Natural killer cell (primary cell): ENCODE measurements around the gene SAMD10. TPM values are rescaled to one million over a fixed set of nuclear protein-coding genes. Genes with fewer than 3 reads are reported as not detected.

ENCODE experiments used
- ATAC-seq, 3 donors: fragments of 150-1000 bp in 2 of 3; fragments of 200-7000 bp in 1 of 3; cut with Tn5 transposase; 1 replicate in 1 of 3; 2 replicates in 2 of 3; pipeline ENCODE4 v1.10.0; 2021; ENCODE audit warnings: mild to moderate bottlenecking in 2 of 3, moderate library complexity in 2 of 3
- DNase-seq, 2 donors: peaks; one replicate each; pipeline versions ENCODE4 v3.0.0 to v3.0.0-alpha.2; 2013 to 2021; ENCODE audit warnings: mixed read lengths in 1 of 2
- H3K27ac ChIP-seq: one replicate; pipeline ENCODE4 v1.5.1; 2013; ENCODE audit warnings: mild to moderate bottlenecking, low read length
- H3K27me3 ChIP-seq: one replicate; pipeline ENCODE4 v1.6.1; 2013; ENCODE audit warnings: low read length; ENCODE audit not compliant: control insufficient read depth, insufficient read depth
- H3K36me3 ChIP-seq: one replicate; pipeline ENCODE4 v1.6.1; 2013; ENCODE audit warnings: low read length; ENCODE audit not compliant: control insufficient read depth, insufficient read depth
- H3K4me1 ChIP-seq: one replicate; pipeline ENCODE4 v1.6.1; 2013; ENCODE audit warnings: low read length; ENCODE audit not compliant: control insufficient read depth, insufficient read depth
- H3K4me3 ChIP-seq: one replicate; pipeline ENCODE4 v1.5.1; 2013; ENCODE audit warnings: low read length
- H3K9me3 ChIP-seq: one replicate; pipeline ENCODE4 v1.6.1; 2013; ENCODE audit warnings: low read length; ENCODE audit not compliant: control insufficient read depth, insufficient read depth
- H3K27ac Mint-ChIP-seq, 2 donors: one replicate each; pipeline ENCODE4 v1.8.0; 2022; ENCODE audit warnings: mild to moderate bottlenecking in 2 of 2, mixed read lengths in 2 of 2, moderate library complexity in 1 of 2
- H3K27me3 Mint-ChIP-seq, 2 donors: one replicate each; pipeline ENCODE4 v1.8.0; 2022; ENCODE audit warnings: low read depth in 2 of 2, mixed read lengths in 2 of 2
- H3K36me3 Mint-ChIP-seq: one replicate; pipeline ENCODE4 v1.8.0; 2022; ENCODE audit warnings: mixed read lengths
- H3K4me1 Mint-ChIP-seq, 2 donors: one replicate each; pipeline ENCODE4 v1.8.0; 2022; ENCODE audit warnings: mixed read lengths in 2 of 2
- H3K4me3 Mint-ChIP-seq: one replicate; pipeline ENCODE4 v1.8.0; 2022; ENCODE audit warnings: mild to moderate bottlenecking, moderate library complexity, mixed read lengths
- H3K9me3 Mint-ChIP-seq, 2 donors: one replicate each; pipeline ENCODE4 v1.8.0; 2022; ENCODE audit warnings: mixed read lengths in 2 of 2
- WGBS: methylation state at CpG from one replicate; pipeline ENCODE4 v1.1.7; 2013; ENCODE audit warnings: missing lambda C conversion rate; ENCODE audit not compliant: insufficient coverage; 5-methylcytosine and 5-hydroxymethylcytosine counted together
- intact Hi-C: fragments of 100-400 bp; cut with micrococcal nuclease; formaldehyde crosslinking; loops from one replicate; pipeline ENCODE4 v1.14.2; 2022
- total RNA-seq, 4 donors: library from RNA; stranded (reverse); fragments of 120-200 nt in 1 of 4; gene quantifications; one replicate each; pipeline versions ENCODE4 v1.2.3 to v1.2.4, GENCODE V29; 2013 to 2022
- TF ChIP-seq, protein P1 (sequence below): fragments of 200-600 bp; IDR thresholded peaks from one replicate; pipeline ENCODE4 v1.8.0; 2022; ENCODE audit warnings: antibody characterized with exemption

The SAMD10 gene
- total RNA-seq, 3 donors from 2014 or later (not counting 1 experiment from before 2014, with no cell fraction given) = 15.2 to 22.3 (median 17.6) TPM

DNA sequence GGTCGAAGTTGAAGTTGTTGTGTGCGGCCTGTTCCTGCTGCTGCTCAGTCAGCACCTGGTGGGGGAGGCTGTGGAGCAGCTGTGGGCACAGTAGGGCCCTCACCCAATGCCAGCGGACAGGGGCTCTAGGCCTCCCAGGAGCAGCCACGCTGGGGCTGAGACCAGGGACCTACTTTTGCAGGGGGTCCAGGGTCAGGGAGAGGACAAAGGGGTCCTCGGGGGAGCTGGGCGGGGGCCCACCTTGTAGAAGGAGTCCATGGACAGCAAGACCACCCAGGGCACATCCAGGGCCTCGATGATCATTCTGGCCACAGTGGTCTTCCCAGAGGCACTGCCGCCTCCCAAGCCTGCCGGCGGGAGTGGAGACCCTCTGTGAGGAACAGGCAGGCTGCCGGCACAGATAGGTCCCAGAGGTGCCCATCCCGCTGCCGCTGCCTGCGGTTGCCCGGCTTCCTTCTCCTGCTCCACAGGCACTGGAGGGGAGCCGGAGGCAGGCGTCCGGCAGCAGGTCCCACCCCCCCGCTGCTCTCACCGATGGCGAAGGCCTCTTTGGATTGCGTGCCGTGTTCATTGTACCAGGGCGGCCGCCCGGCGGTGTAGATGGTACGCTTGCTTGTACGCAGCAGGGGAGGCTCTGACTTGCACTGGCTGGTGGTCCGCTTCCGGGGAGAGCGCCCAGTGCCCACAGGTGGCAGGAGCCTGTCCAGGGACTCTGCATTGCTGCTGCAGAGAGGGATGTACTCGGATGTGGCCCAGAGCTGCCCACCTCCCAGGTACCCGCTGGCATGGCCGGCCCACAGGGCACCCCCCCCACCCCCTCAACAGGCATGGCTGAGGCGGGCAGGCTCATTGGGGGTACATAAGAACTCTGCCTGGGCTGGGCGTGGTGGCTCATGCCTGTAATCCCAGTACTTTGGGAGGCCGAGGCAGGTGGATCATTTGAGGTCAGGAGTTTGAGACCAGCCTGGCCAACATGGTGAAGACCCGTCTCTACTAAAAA lies 33.2 kb downstream of the SAMD10 start:
- Histone ChIP-seq H3K36me3 (peaks cover 31% of the 10 kb centered on the region), H3K4me1 (peaks cover 59% of the 10 kb centered on the region), H3K27me3 (no peaks in the 10 kb centered on the region), H3K4me3 (no peak overlapping the region), H3K9me3 (no peaks in the 10 kb centered on the region), H3K27ac (no peak overlapping the region)
- Mint-ChIP-seq H3K4me1 (peaks cover 29 to 45% of the 10 kb centered on the region in 2 donors), H3K27me3 (no peaks in the 10 kb centered on the region), H3K27ac (peak overlapping the region in 1 of 2 donors; percentile 96), H3K9me3 (no peaks in the 10 kb centered on the region), H3K36me3 (no peaks in the 10 kb centered on the region), H3K4me3 (peak overlapping the region; percentile 42)
- TF ChIP-seq, protein P1, sequence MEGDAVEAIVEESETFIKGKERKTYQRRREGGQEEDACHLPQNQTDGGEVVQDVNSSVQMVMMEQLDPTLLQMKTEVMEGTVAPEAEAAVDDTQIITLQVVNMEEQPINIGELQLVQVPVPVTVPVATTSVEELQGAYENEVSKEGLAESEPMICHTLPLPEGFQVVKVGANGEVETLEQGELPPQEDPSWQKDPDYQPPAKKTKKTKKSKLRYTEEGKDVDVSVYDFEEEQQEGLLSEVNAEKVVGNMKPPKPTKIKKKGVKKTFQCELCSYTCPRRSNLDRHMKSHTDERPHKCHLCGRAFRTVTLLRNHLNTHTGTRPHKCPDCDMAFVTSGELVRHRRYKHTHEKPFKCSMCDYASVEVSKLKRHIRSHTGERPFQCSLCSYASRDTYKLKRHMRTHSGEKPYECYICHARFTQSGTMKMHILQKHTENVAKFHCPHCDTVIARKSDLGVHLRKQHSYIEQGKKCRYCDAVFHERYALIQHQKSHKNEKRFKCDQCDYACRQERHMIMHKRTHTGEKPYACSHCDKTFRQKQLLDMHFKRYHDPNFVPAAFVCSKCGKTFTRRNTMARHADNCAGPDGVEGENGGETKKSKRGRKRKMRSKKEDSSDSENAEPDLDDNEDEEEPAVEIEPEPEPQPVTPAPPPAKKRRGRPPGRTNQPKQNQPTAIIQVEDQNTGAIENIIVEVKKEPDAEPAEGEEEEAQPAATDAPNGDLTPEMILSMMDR = no peak
- ATAC-seq (no peak), DNase-seq (no peak)
- intact Hi-C loops = no loop called here
- 97% methylated on average over 39 of the region's 39 CpGs for WGBS

DNA sequence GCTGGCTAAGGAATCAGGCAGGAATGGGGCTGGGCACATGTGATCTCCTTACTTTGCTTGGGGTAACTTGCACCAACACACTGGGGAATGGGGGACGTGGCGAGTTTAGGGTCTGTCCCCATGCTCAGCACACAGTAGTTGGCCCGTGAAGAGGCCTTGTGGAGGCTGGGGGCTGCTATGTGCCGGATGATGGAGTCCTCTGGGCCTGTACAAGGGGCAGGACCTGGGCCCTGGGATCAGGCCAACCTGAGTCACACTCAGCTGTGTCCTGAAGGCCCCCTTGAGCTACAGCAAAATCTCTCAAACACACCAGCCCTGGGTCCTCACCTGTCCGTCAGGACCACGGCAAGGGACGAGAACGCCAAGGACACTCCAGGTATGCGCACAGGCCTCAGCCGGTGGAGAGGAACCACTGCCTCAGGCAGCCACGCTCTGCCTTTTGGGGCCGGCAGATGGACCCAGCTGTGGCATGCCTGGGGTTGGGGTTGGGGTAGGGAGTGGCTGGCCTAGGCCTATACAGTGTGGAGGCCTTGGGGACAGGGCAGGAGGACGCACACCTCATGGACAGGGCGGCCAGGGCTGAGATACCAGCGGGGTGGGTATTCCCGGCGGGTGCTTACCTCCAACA lies 34.3 kb downstream of the SAMD10 start:
- H3K4me3 Mint-ChIP-seq = no peak overlapping the region
- H3K27me3 ChIP-seq = no peaks in the 10 kb centered on the region
- no peaks in the 10 kb centered on the region for H3K9me3 ChIP-seq
- H3K9me3 Mint-ChIP-seq = no peaks in the 10 kb centered on the region
- ATAC-seq = no peak
- H3K4me1 Mint-ChIP-seq = peaks cover 33 to 49% of the 10 kb centered on the region in 2 donors
- H3K4me1 ChIP-seq = peaks cover 60% of the 10 kb centered on the region
- H3K27ac ChIP-seq = no peak overlapping the region
- no peak overlapping the region for H3K27ac Mint-ChIP-seq
- no peaks in the 10 kb centered on the region for H3K27me3 Mint-ChIP-seq
- TF ChIP-seq, protein P1 = no peak
- no peaks in the 10 kb centered on the region for H3K36me3 Mint-ChIP-seq
- DNase-seq = no peak
- peaks cover 38% of the 10 kb centered on the region for H3K36me3 ChIP-seq
- H3K4me3 ChIP-seq = no peak overlapping the region
- WGBS = 97% methylated on average over 17 of the region's 17 CpGs
- intact Hi-C loops = no loop called here

DNA sequence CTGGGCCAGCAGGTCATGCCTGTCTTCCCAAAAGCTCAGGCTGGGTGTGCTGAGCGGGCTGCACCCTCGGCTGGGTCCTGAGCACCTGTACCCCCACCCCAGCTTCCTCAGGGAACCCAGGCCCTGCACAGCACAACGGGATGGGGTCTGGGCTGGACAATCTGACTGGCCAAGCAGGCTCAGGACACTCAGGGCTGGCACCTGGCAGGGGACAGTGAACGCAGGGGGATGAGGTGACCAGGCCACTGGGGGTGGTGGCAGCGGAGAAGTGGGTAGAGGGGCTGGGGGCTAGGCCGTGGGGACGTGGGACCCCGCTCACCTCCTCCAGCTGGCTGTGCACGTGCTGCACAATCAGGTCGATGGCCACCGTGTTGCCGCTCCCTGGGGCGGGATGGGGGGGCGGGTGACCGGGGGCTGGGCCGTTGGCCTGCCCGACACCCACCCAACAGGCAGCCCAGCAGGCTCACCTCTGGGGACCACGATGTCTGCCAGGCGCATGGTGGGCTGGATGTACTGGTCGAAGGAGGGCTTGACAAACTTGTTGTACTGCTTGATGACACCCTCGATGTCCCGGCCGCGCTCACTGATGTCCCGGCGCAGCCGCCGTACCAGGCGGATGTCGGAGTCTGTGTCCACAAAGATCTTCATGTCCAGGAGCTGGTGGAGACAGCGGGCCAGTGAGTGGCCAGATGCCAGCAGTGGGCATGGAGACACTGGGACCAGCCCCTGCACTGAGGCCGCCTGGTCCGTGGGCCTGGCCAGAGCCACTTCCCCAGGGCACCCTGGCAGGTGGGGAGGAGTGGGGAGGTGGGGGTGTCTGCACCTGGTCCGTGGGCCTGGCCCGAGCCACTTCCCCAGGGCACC lies 35.1 kb downstream of the SAMD10 start:
- DNase-seq (no peak), ATAC-seq (no peak)
- Histone ChIP-seq H3K36me3 (peaks cover 40% of the 10 kb centered on the region), H3K27me3 (no peaks in the 10 kb centered on the region), H3K9me3 (no peaks in the 10 kb centered on the region), H3K4me3 (no peak overlapping the region), H3K27ac (no peak overlapping the region), H3K4me1 (peaks cover 54% of the 10 kb centered on the region)
- Mint-ChIP-seq H3K36me3 (no peaks in the 10 kb centered on the region), H3K9me3 (no peaks in the 10 kb centered on the region), H3K4me3 (no peak overlapping the region), H3K27ac (no peak overlapping the region), H3K27me3 (no peaks in the 10 kb centered on the region), H3K4me1 (peaks cover 26 to 42% of the 10 kb centered on the region in 2 donors)
- WGBS = 95% methylated on average over 35 of the region's 35 CpGs
- intact Hi-C loops = no loop called here
- TF ChIP-seq, protein P1 = no peak
